PC-9 (cell line): ENCODE measurements around the gene THEMIS.

ENCODE experiments used
- CTCF ChIP-seq: fragments of 200-600 bp; sonication (generic); conservative IDR thresholded peaks from 2 replicates; pipeline ENCODE4 v1.6.1; 2017; ENCODE audit warnings: mixed run types, antibody characterized with exemption, mild to moderate bottlenecking, moderate library complexity
- EZH2 ChIP-seq: fragments of 200-600 bp; sonication (generic); IDR thresholded peaks from 2 replicates; pipeline ENCODE4 v1.8.0; 2017; ENCODE audit warnings: antibody characterized with exemption, low read depth

GRCh38 chr6:127912914-127913313, 12.1 kb upstream of the THEMIS start:
- TF ChIP-seq CTCF (no peak), EZH2 (no peak)
